Stomach (tissue), 9 donors: ENCODE results near the gene FBL. TPM values are rescaled to one million over a fixed set of nuclear protein-coding genes. Genes with fewer than 3 reads are reported as not detected.
A peak's percentile ranks its signal among the peaks of the same experiment; 100 is the strongest.

Experiments
- DNase-seq, 2 donors: peaks; one replicate each; pipeline versions ENCODE4 v3.0.0 to v3.0.0-alpha.2; 2013 to 2019
- H3K27ac ChIP-seq, 5 donors: fragments of 200-600 bp in 4 of 5; sonication (generic) in 4 of 5; one replicate each; pipeline ENCODE4 v1.5.1; 2013 to 2019; ENCODE audit warnings: mild to moderate bottlenecking in 1 of 5, moderate library complexity in 1 of 5
- H3K27me3 ChIP-seq, 3 donors: fragments of 200-600 bp; sonication (generic); one replicate each; pipeline ENCODE4 v1.5.1; 2017 to 2019; ENCODE audit warnings: mixed run types in 1 of 3
- H3K36me3 ChIP-seq, 4 donors: fragments of 200-600 bp; sonication (generic); 1 replicate in 3 of 4; 2 replicates in 1 of 4; pipeline ENCODE4 v1.5.1; 2016 to 2019
- H3K4me1 ChIP-seq, 4 donors: fragments of 200-600 bp; sonication (generic); one replicate each; pipeline ENCODE4 v1.5.1; 2016 to 2019
- H3K4me3 ChIP-seq, 4 donors: fragments of 200-600 bp; sonication (generic) in 3 of 4; one replicate each; pipeline ENCODE4 v1.5.1; 2016 to 2019; ENCODE audit warnings: mild to moderate bottlenecking in 1 of 4
- H3K9me3 ChIP-seq, 4 donors: fragments of 200-600 bp; sonication (generic); one replicate each; pipeline ENCODE4 v1.5.1; 2016 to 2019
- CTCF ChIP-seq, 7 experiments: fragments of 450-650 bp in 4 of 7; fragments of 200-600 bp in 3 of 7; sonication (generic) in 3 of 7; IDR thresholded peaks; one replicate each; pipeline ENCODE4 v1.5.1; 2016 to 2019; ENCODE audit warnings: antibody characterized with exemption in 7 of 7, control low read depth in 2 of 7, mild to moderate bottlenecking in 1 of 7
- EP300 ChIP-seq: sonication (generic); formaldehyde crosslinking; IDR thresholded peaks from one replicate; pipeline ENCODE4 v1.6.1; 2017; ENCODE audit warnings: antibody characterized with exemption
- POLR2A ChIP-seq, 4 donors: fragments of 450-650 bp; IDR thresholded peaks; one replicate each; pipeline ENCODE4 v1.6.1; 2016; ENCODE audit warnings: antibody characterized with exemption in 4 of 4, control low read depth in 2 of 4, mild to moderate bottlenecking in 1 of 4, moderate library complexity in 1 of 4
- POLR2AphosphoS5 ChIP-seq, 3 donors: sonication (generic); formaldehyde crosslinking; IDR thresholded peaks; one replicate each; pipeline ENCODE4 v1.6.1; 2016; ENCODE audit warnings: antibody characterized with exemption in 3 of 3
- WGBS, 5 donors: extraction: QIAGEN DNeasy Blood & Tissue Kit in 3 of 5; methylation state at CpG; one replicate each; pipeline versions ENCODE4 v1.1.5 to v1.1.7; 2013 to 2018; 5-methylcytosine and 5-hydroxymethylcytosine counted together
- intact Hi-C: fragments of 100-400 bp; cut with DNase I; formaldehyde crosslinking; loops from one replicate; pipeline ENCODE4 v1.15.1; 2023; ENCODE audit warnings: low total_unique reads
- polyA plus RNA-seq, 3 donors: library from polyadenylated mRNA; stranded (reverse); fragments of 200-250 nt; gene quantifications; one replicate each; pipeline ENCODE4 v1.2.3, GENCODE V29; 2013
- total RNA-seq, 5 donors: library from RNA; depleted of rRNA; stranded (reverse); fragments of >200 nt; gene quantifications; one replicate each; pipeline versions ENCODE4 v1.1.0 to v1.2.3, GENCODE V29; 2014 to 2016
- donor health status: healthy with polysubstance abuse.
- donor health status: Bipolar disorder and iron deficiency.
- donor health status: healthy.

FBL gene
- total and polyA plus RNA-seq, 8 donors = 59.8 to 331 (median 234) TPM

DNA sequence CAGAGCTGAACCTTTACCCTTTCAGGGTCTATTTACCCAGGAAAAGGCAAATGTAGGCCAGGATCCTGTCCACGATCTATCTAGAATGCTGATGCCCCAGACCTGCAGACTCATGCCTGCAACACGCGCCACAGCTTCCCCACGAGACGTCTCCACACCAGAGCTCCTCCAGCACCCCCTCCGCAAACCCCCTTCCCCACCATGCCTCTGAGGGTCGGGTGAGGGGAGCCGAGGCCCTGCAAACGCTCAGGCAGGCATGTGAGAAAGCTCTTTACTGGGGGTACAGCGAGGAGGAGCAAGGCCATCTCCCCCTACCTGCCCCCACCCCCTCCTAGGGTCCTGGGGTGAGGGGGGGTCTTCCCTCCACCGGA, 21.1 kb downstream of the FBL start:
- H3K27ac ChIP-seq = peak overlapping the region; percentile 26 to 87 (median 83)
- H3K4me3 ChIP-seq = peak overlapping the region in 3 of 4 donors; percentile 86 to 90 (median 89)
- DNase-seq = no peak

DNA sequence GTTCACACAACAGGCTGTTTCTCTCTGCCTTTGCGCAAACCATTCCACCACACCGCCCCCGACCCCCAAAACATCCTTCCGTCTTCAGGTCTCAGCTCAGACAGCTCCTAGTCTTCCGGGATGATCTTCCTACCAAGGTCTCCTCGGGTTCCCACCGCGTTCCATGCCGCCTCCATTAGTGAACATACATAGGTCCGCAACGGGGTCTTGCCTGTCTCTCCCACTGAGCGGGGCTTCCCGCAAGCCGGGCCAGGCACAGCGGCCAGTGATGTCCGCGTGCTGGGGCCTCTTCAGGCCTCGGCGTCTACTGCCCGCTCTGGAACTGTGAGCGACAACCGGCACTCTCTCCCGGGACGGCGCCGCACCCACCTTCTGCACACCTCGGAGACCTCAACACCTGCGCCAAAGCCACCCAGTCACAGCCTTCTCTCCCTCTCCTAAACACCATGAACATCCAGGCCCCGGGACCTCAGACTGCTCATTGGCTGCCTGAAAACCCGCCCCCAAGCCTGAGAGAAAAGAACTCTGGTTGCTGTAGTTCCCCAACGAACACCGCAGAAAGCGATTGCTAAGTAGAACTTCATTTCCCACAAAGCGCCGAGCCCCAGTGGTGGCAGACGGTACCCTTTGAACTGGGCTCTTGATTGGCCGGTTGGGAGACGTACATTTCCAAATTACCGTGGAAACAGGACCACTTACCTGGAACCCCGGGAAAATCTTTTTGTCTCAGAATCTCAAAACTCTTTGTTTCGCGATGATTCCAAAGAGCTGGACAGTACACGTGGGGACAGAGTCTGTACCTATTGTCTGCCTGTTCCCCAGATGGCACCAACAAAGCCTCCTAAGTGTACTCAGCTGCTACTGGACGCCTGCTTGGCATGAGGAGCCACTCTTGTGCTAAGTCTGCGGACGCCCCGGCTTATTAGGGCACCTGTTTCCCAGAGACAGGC, 21.8 kb downstream of the FBL start:
- peak; percentile 92 to 97 for DNase-seq
- Histone ChIP-seq H3K9me3 (no peaks in the 10 kb centered on the region), H3K27me3 (no peaks in the 10 kb centered on the region), H3K4me1 (peaks cover 11 to 20% (median 18%) of the 10 kb centered on the region in 4 donors), H3K27ac (peak overlapping the region; percentile 52 to 87 (median 83)), H3K36me3 (peaks cover 31 to 48% (median 42%) of the 10 kb centered on the region in 4 donors), H3K4me3 (peak overlapping the region; percentile 56 to 90 (median 88))
- 3 to 6% (median 4%) methylated on average over 43 to 47 of the region's 47 CpGs for WGBS, 5 donors
- peak; percentile 23 to 85 (median 65) for TF ChIP-seq POLR2AphosphoS5 (IDR thresholded peaks at IDR 0.05)
- TF ChIP-seq EP300 = no peak
- TF ChIP-seq CTCF (IDR thresholded peaks at IDR 0.05) = peak in 1 of 7 experiments; percentile 30
- TF ChIP-seq POLR2A (IDR thresholded peaks at IDR 0.05) = peak in 2 of 4 donors; percentile 31 to 32
- intact Hi-C loops = no loop called here

More for the DNA sequence above, 21.1 kb downstream of the FBL start:
- no peaks in the 10 kb centered on the region for H3K27me3 ChIP-seq
- H3K9me3 ChIP-seq = no peaks in the 10 kb centered on the region
- intact Hi-C loops = no loop called here
- peaks cover 11 to 20% (median 18%) of the 10 kb centered on the region in 4 donors for H3K4me1 ChIP-seq
- WGBS, 5 donors = 52 to 73% (median 69%) methylated on average over 7 to 11 of the region's 11 CpGs
- H3K36me3 ChIP-seq = peaks cover 37 to 54% (median 49%) of the 10 kb centered on the region in 4 donors
- TF ChIP-seq CTCF (IDR thresholded peaks at IDR 0.05) = no peak
- TF ChIP-seq POLR2AphosphoS5 (IDR thresholded peaks at IDR 0.05) = no peak
- no peak for TF ChIP-seq EP300
- TF ChIP-seq POLR2A (IDR thresholded peaks at IDR 0.05) = no peak

DNA sequence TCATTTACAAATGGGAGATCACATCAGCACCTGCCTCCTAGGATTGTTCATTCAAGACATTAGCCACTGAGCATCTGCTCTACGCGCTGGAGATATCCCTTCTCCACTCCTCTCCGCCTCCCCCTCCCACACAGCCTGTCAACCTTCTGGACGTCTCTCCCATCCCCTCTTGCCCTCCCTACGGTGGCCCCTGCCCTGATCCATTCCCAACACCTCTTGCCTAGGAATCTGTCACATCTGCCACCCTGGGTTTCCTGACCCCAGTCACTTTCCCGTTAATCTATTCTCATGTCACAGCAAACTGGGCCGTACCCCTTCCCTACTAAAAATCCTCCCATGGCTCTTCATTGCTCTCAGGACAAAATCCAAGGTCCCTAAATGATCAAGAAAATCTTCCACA, 22.5 kb downstream of the FBL start:
- 21 to 31% (median 21%) methylated on average over 7 of the region's 7 CpGs for WGBS, 5 donors
- intact Hi-C loops = no loop called here
- Histone ChIP-seq H3K27ac (peak overlapping the region in 3 of 5 donors; percentile 83 to 87 (median 84)), H3K4me3 (peak overlapping the region; percentile 56 to 90 (median 88)), H3K9me3 (no peaks in the 10 kb centered on the region), H3K27me3 (no peaks in the 10 kb centered on the region), H3K36me3 (peaks cover 27 to 41% (median 35%) of the 10 kb centered on the region in 4 donors), H3K4me1 (peaks cover 11 to 20% (median 18%) of the 10 kb centered on the region in 4 donors)
- TF ChIP-seq CTCF (IDR thresholded peaks at IDR 0.05) (no peak), EP300 (no peak), POLR2A (IDR thresholded peaks at IDR 0.05) (no peak), POLR2AphosphoS5 (IDR thresholded peaks at IDR 0.05) (no peak)
- DNase-seq = no peak

DNA sequence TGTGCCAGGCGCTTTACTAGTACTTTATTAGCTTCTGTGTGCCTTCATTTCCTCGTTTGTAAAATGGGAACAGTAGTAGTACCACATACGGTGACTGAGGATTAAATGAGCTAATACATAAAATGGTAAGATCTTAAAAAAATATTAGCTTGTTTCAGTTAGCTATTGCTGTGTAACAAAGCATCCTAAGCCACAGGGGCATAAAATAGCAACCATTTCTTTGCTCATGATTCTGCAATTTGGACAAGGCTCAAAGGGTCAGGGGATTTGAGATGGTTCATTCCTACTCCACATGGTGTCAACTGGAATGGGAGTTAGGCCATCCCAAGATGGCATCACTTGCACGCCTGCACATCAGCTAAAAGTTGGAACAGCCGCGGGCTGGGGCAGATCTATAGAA, 25.5 kb downstream of the FBL start:
- H3K4me3 ChIP-seq = no peak overlapping the region
- no peak for DNase-seq
- peaks cover 0 to 25% (median 20%) of the 10 kb centered on the region in 4 donors for H3K36me3 ChIP-seq
- WGBS, 5 donors = 95 to 97% (median 96%) methylated on average over 6 of the region's 6 CpGs
- H3K27me3 ChIP-seq = no peaks in the 10 kb centered on the region
- peaks cover 11 to 20% (median 17%) of the 10 kb centered on the region in 4 donors for H3K4me1 ChIP-seq
- intact Hi-C loops = no loop called here
- no peaks in the 10 kb centered on the region for H3K9me3 ChIP-seq
- TF ChIP-seq POLR2AphosphoS5 (IDR thresholded peaks at IDR 0.05) = no peak
- no peak for TF ChIP-seq EP300
- TF ChIP-seq POLR2A (IDR thresholded peaks at IDR 0.05) = no peak
- no peak for TF ChIP-seq CTCF (IDR thresholded peaks at IDR 0.05)
- no peak overlapping the region for H3K27ac ChIP-seq
